Measurements from ENCODE around the gene USP49. TPM values are rescaled to one million over a fixed set of nuclear protein-coding genes. Genes with fewer than 3 reads are reported as not detected.

The USP49 gene
- total RNA-seq, 6 experiments from 2014 or later = 1.7 to 2.3 (median 2.0) TPM

- Mint-ChIP-seq H3K4me1 (ENCODE audit: low read depth) (peaks cover 9% of the 10 kb centered on the region), H3K9me3 (no peaks in the 10 kb centered on the region), H3K4me3 (no peak overlapping the region), H3K27ac (no peak overlapping the region), H3K27me3 (ENCODE audit: insufficient read depth) (peaks cover 21% of the 10 kb centered on the region), H3K36me3 (ENCODE audit: low read depth) (no peaks in the 10 kb centered on the region)
- DNase-seq = no peak
- TF ChIP-seq, protein P1, sequence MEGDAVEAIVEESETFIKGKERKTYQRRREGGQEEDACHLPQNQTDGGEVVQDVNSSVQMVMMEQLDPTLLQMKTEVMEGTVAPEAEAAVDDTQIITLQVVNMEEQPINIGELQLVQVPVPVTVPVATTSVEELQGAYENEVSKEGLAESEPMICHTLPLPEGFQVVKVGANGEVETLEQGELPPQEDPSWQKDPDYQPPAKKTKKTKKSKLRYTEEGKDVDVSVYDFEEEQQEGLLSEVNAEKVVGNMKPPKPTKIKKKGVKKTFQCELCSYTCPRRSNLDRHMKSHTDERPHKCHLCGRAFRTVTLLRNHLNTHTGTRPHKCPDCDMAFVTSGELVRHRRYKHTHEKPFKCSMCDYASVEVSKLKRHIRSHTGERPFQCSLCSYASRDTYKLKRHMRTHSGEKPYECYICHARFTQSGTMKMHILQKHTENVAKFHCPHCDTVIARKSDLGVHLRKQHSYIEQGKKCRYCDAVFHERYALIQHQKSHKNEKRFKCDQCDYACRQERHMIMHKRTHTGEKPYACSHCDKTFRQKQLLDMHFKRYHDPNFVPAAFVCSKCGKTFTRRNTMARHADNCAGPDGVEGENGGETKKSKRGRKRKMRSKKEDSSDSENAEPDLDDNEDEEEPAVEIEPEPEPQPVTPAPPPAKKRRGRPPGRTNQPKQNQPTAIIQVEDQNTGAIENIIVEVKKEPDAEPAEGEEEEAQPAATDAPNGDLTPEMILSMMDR (IDR thresholded peaks at IDR 0.05) = no peak
Measured at GRCh38 chr6:41746107-41746506, 149.1 kb downstream of the USP49 start.

DNA sequence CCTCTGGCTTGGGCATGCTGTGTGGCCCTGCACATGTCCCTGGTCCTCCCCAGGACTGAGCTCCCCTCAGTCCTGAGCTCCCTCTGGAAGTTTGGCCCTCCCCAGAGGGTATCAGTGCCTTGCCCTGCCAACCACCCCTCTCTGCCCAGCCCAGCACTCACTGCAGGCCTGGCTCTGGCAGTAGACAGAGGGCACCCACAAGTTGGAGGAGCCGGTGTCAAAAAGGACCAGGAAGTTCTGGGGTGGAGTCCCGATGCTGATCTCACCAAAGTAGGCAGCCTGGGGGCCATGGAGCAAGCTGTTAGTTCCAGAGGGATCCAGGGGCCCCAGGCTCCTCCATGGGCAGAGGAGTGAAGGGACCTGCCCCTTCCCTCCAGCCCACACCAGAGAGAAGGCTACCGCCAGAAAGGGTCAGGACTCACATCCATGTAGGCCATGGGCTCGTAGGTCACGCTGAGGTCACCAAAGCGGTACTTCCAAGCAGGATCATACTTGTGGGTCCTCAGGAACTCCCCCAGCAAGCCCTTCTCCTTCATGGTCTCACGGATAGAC, 150.9 kb downstream of the USP49 start:
- no peak for DNase-seq
- peaks cover 16% of the 10 kb centered on the region for H3K27me3 Mint-ChIP-seq (ENCODE audit: insufficient read depth)
- H3K4me1 Mint-ChIP-seq (ENCODE audit: low read depth) = peaks cover 9% of the 10 kb centered on the region
- no peaks in the 10 kb centered on the region for H3K9me3 Mint-ChIP-seq
- H3K36me3 Mint-ChIP-seq (ENCODE audit: low read depth) = no peaks in the 10 kb centered on the region
- H3K4me3 Mint-ChIP-seq = no peak overlapping the region
- TF ChIP-seq, protein P1 (IDR thresholded peaks at IDR 0.05) = no peak
- H3K27ac Mint-ChIP-seq = no peak overlapping the region

- Mint-ChIP-seq H3K27ac (no peak overlapping the region), H3K9me3 (no peaks in the 10 kb centered on the region), H3K36me3 (ENCODE audit: low read depth) (no peaks in the 10 kb centered on the region), H3K4me3 (no peak overlapping the region), H3K4me1 (ENCODE audit: low read depth) (peaks cover 14% of the 10 kb centered on the region), H3K27me3 (ENCODE audit: insufficient read depth) (peaks cover 16% of the 10 kb centered on the region)
- peak; percentile 25 for DNase-seq
- TF ChIP-seq, protein P1 (IDR thresholded peaks at IDR 0.05) = no peak
Measured at GRCh38 chr6:41743406-41744235, 151.6 kb downstream of the USP49 start.

- no peak overlapping the region for H3K27ac Mint-ChIP-seq
- H3K4me3 Mint-ChIP-seq = no peak overlapping the region
- peaks cover 16% of the 10 kb centered on the region for H3K27me3 Mint-ChIP-seq (ENCODE audit: insufficient read depth)
- no peaks in the 10 kb centered on the region for H3K36me3 Mint-ChIP-seq (ENCODE audit: low read depth)
- TF ChIP-seq, protein P1 (IDR thresholded peaks at IDR 0.05) = no peak
- no peak for DNase-seq
- H3K4me1 Mint-ChIP-seq (ENCODE audit: low read depth) = peaks cover 14% of the 10 kb centered on the region
- no peaks in the 10 kb centered on the region for H3K9me3 Mint-ChIP-seq
Measured at GRCh38 chr6:41741625-41742490, 153.3 kb downstream of the USP49 start.

DNA sequence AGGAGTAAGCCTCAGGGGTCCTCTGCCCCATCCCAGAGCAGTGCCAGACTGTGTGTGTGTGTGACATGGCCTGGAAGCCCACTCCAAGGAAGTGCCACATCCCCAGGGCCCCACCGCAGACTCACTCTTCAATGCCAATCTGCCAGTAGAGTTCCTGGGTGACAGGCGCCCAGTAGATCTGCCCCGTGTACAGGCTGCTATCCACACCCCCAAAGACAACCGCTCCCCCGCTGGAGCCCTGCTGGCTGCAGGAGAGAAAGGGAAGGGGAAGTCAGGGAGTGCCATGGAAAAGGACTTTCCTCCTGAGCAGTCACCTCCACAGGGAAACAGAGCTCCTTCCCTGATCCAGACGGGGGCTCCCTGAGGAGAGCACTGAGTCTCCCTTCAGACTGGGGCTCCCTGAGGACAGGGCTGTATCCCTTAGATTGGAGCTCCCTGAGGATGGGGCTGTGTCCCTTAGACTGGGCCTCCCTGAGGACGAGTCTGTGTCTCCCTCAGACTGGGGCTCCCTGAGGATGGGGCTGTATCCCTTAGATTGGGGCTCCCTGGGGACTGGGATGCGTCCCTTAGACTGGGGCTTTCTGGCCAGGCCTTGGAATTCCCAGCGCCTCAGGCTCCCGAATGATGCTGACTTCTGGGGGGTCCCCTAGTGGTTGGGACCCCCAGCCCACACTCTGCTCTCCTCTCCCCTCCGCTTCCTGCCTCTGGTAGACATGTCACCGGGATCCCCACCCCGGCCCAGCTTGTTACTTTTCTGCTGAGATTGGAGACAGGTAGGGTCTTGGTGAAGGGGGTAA, 154.6 kb downstream of the USP49 start:
- H3K27me3 Mint-ChIP-seq (ENCODE audit: insufficient read depth) = peaks cover 15% of the 10 kb centered on the region
- H3K36me3 Mint-ChIP-seq (ENCODE audit: low read depth) = no peaks in the 10 kb centered on the region
- DNase-seq = no peak
- TF ChIP-seq, protein P1 (IDR thresholded peaks at IDR 0.05) = no peak
- H3K9me3 Mint-ChIP-seq = no peaks in the 10 kb centered on the region
- H3K4me3 Mint-ChIP-seq = no peak overlapping the region
- no peak overlapping the region for H3K27ac Mint-ChIP-seq
- H3K4me1 Mint-ChIP-seq (ENCODE audit: low read depth) = peaks cover 14% of the 10 kb centered on the region

Measured in HFFc6 (cell line).